ENCODE data around the gene VEGFB.
"Not testable (repeated sequence)": the region's sequence is repeated elsewhere in the genome, so short reads cannot be mapped to it uniquely, and the experiment has no call there.

- not testable (repeated sequence) for TF ChIP-seq YY1 (IDR thresholded peaks at IDR 0.05; ENCODE audit: insufficient read depth, insufficient read length); ZNF274 (IDR thresholded peaks at IDR 0.05; ENCODE audit: low read depth, low read length)
Measured at GRCh38 chr11:64246621-64246870, 12.2 kb downstream of the VEGFB start.

All from NT2/D1 (cell line).